A549 (cell line): ENCODE data around the gene MYO18A.

Experiments
- BCL3 ChIP-seq: fragments of >200 bp; sonication (Bioruptor Twin); formaldehyde crosslinking; IDR thresholded peaks from 3 replicates; pipeline ENCODE4 v1.6.1; 2016
- CBX2 ChIP-seq: fragments of 200-600 bp; sonication (generic); IDR thresholded peaks from 2 replicates; pipeline ENCODE4 v1.6.1; 2016; ENCODE audit warnings: low read depth, mild to moderate bottlenecking, borderline replicate concordance
- CTCF ChIP-seq: fragments of >200 bp; sonication (Bioruptor Twin); formaldehyde crosslinking; IDR thresholded peaks from 3 replicates; pipeline ENCODE4 v1.5.1; 2016
- EP300 ChIP-seq, 2 experiments: fragments of >200 bp; sonication (Bioruptor Twin); formaldehyde crosslinking; IDR thresholded peaks; 2 replicates in 1 of 2; 3 replicates in 1 of 2; pipeline ENCODE4 v1.6.1; 2016 to 2017
- ESRRA ChIP-seq: fragments of 150-350 bp; IDR thresholded peaks from 2 replicates; pipeline ENCODE4 v1.6.1; 2014; ENCODE audit warnings: mild to moderate bottlenecking, low read length, borderline replicate concordance
- HDAC2 ChIP-seq: fragments of 200-600 bp; sonication (generic); IDR thresholded peaks from 2 replicates; pipeline ENCODE4 v1.6.1; 2016
- MAX ChIP-seq: IDR thresholded peaks from 2 replicates; pipeline ENCODE4 v1.6.1; 2012
- NR3C1 ChIP-seq: fragments of >200 bp; sonication (Bioruptor Twin); formaldehyde crosslinking; IDR thresholded peaks from 3 replicates; pipeline ENCODE4 v1.6.1; 2017
- POLR2A ChIP-seq: IDR thresholded peaks from 2 replicates; pipeline ENCODE4 v1.6.1; 2012; ENCODE audit warnings: mild to moderate bottlenecking, low read length
- RAD21 ChIP-seq, 2 experiments: fragments of >200 bp in 1 of 2; sonication (Bioruptor Twin) in 1 of 2; formaldehyde crosslinking in 1 of 2; IDR thresholded peaks in 1 of 2; conservative IDR thresholded peaks in 1 of 2; 2 replicates in 1 of 2; 3 replicates in 1 of 2; pipeline ENCODE4 v1.6.1; 2012 to 2018; ENCODE audit warnings: inconsistent platforms in 1 of 2
- RFX5 ChIP-seq: fragments of 450-650 bp; IDR thresholded peaks from 2 replicates; pipeline ENCODE4 v1.7.1; 2014; ENCODE audit warnings: antibody characterized with exemption, mild to moderate bottlenecking, moderate library complexity
- RNF2 ChIP-seq: fragments of 200-600 bp; sonication (generic); IDR thresholded peaks from 2 replicates; pipeline ENCODE4 v1.6.1; 2016; ENCODE audit warnings: low read depth, mild to moderate bottlenecking, antibody characterized with exemption, moderate library complexity, borderline replicate concordance
- TF ChIP-seq, protein P1 (sequence below): fragments of >200 bp; sonication (Bioruptor Twin); formaldehyde crosslinking; IDR thresholded peaks from 2 replicates; pipeline ENCODE4 v1.6.1; 2016

- TF ChIP-seq CBX2 = no peak
- TF ChIP-seq, protein P1, sequence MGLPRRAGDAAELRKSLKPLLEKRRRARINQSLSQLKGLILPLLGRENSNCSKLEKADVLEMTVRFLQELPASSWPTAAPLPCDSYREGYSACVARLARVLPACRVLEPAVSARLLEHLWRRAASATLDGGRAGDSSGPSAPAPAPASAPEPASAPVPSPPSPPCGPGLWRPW = no peak
- TF ChIP-seq RFX5 = no peak
- TF ChIP-seq CTCF = no peak
- TF ChIP-seq BCL3 = no peak
- TF ChIP-seq EP300 (IDR thresholded peaks at IDR 0.05) = no peak
- no peak for TF ChIP-seq NR3C1
- TF ChIP-seq POLR2A = no peak
- no peak for TF ChIP-seq ESRRA
- TF ChIP-seq RNF2 = no peak
- TF ChIP-seq MAX = no peak
- TF ChIP-seq RAD21 (conservative IDR thresholded peaks at IDR 0.05 in 1 of 2, IDR thresholded peaks at IDR 0.05 in 1 of 2) = no peak
- TF ChIP-seq HDAC2 = no peak
These were observed 9.2 kb upstream of the MYO18A start for GRCh38 chr17:29189355-29189754.
